ENCODE data around the gene EGFL7. TPM values are rescaled to one million over a fixed set of nuclear protein-coding genes. Genes with fewer than 3 reads are reported as not detected.

EGFL7 gene
- total and polyA plus RNA-seq, 3 donors from 2014 or later = 68.5 to 106 (median 101) TPM

DNA sequence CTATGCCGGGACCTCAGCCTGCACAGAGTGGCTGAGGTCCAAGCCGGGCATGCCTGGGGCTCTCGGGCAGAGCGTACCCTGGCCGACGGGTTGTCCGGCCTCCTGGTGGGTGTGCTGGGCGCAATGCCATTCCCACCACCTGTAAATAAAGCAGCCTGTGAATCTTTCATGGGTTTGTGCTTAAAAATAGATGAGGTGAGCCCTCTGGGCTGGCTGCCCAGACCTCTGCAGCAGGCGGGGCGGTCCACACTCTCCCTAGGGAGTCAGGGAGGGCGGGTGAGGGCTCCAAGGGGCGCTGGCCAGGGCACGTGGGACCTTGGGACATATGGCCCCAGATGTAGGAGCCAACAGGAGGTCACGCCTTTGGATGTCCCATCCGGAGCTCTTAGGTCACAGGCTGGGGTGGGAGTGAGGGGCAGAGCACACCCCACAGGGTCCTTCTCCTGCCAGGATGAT, 28.1 kb downstream of the EGFL7 start:
- Histone ChIP-seq H3K4me1 (peaks cover 16% of the 10 kb centered on the region), H3K27me3 (no peaks in the 10 kb centered on the region), H3K36me3 (ENCODE audit: low read depth, missing control alignments) (no peaks in the 10 kb centered on the region), H3K9me3 (no peaks in the 10 kb centered on the region), H3K4me3 (no peak overlapping the region), H3K27ac (no peak overlapping the region)
- 44 to 82% methylated on average over 8 to 15 of the region's 15 CpGs for WGBS, 2 donors
- TF ChIP-seq, protein P1, sequence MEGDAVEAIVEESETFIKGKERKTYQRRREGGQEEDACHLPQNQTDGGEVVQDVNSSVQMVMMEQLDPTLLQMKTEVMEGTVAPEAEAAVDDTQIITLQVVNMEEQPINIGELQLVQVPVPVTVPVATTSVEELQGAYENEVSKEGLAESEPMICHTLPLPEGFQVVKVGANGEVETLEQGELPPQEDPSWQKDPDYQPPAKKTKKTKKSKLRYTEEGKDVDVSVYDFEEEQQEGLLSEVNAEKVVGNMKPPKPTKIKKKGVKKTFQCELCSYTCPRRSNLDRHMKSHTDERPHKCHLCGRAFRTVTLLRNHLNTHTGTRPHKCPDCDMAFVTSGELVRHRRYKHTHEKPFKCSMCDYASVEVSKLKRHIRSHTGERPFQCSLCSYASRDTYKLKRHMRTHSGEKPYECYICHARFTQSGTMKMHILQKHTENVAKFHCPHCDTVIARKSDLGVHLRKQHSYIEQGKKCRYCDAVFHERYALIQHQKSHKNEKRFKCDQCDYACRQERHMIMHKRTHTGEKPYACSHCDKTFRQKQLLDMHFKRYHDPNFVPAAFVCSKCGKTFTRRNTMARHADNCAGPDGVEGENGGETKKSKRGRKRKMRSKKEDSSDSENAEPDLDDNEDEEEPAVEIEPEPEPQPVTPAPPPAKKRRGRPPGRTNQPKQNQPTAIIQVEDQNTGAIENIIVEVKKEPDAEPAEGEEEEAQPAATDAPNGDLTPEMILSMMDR (IDR thresholded peaks at IDR 0.05) = no peak
- no peak for DNase-seq
- intact Hi-C loops (cut with DNase I; ENCODE audit: low total_unique reads) = no loop called here

DNA sequence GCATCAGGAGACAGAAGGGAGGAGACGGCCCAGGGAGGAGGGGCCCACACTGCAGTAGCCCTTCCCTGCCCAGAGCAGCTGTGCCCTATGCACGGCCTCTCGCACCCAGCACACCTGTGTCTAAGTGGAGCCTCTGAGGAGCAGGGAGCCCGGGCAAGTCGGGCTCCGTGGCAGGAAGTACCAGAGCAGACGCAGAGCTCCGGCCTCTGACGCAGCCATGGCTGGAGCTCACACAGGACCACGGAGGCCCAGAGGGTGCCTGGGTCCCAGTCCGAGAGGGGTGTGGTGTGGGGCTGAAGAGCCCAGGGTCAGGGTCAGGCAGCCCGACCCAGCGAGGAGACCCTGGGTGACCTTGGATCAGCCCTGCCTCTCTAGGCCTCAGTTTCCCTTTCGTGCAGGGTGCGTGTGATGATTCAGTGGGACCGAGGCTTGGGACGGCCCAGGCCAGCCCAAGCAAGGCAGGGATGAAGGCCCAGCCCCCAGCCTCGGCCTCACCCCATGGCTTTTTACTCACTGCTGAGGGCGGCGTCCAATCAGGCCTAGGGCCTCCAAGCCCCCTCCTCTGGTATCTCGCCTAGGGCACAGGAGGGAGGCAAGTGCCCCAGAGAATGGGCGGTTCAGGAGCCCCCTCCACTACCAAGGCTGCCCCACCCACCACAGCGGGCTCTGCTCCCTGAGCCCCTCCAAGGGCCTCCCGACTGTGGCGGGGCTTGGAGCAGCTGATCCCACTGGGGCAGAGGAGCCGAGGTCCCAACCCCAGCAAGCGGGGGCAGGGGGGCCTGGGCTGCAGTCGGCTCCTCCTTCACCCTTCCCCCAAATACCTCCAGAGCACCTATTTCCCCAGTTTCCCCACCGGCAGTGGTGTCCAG, 28.8 kb downstream of the EGFL7 start:
- H3K9me3 ChIP-seq = no peaks in the 10 kb centered on the region
- 81 to 93% methylated on average over 18 to 29 of the region's 29 CpGs for WGBS, 2 donors
- H3K4me3 ChIP-seq = no peak overlapping the region
- no peaks in the 10 kb centered on the region for H3K27me3 ChIP-seq
- H3K4me1 ChIP-seq = peaks cover 8% of the 10 kb centered on the region
- no peaks in the 10 kb centered on the region for H3K36me3 ChIP-seq (ENCODE audit: low read depth, missing control alignments)
- no peak for DNase-seq
- intact Hi-C loops (cut with DNase I; ENCODE audit: low total_unique reads) = no loop called here
- TF ChIP-seq POLR2A (IDR thresholded peaks at IDR 0.05) = no peak
- TF ChIP-seq, protein P1 (IDR thresholded peaks at IDR 0.05) = no peak
- no peak overlapping the region for H3K27ac ChIP-seq

DNA sequence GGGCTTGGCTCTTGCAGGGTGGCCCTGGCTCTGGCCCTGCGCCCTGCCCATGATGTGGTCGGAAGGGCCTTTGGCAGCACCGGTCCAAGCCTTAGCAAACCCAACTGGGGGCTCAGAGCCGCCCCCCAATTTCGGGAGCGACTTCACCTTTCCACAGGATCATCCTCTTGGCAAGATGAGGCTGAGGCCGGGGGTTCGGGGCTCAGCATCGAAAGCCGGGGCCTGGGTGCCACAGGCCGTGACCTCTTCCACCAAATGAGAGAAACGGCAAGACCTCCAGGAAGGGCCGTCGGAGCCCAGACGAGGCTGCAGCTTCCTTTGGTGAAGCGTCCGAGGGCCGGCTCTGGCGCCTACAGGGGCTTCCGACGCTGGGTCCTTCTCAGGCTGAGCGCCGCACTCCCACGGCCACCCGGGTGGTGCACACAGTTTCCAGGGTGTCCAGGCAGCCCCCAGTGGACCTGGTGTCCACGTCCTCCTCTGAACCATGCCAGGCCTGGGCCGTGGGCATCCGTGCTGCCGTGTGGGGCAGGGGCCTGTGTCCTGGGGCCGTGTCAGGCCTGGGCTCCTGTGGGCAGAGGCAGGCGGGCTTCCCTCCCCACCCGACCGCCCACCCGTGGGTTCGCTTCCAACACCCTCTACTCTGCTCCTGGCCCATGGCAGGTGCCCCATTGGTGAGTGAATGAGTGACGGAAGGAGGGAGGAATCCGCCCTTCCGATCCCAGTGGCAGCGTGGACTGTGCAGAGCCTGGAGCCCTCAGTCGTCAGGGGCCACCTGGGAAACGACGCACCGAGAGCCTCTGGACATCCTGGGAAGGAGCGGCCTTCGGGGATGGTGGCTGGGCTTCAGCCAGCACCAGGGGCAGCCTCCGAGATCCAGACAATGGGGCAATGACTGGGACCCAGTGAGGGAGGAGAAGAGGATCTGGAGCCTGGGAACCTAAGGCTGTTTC, 29.7 kb downstream of the EGFL7 start:
- intact Hi-C loops (cut with DNase I; ENCODE audit: low total_unique reads) = no loop called here

DNA sequence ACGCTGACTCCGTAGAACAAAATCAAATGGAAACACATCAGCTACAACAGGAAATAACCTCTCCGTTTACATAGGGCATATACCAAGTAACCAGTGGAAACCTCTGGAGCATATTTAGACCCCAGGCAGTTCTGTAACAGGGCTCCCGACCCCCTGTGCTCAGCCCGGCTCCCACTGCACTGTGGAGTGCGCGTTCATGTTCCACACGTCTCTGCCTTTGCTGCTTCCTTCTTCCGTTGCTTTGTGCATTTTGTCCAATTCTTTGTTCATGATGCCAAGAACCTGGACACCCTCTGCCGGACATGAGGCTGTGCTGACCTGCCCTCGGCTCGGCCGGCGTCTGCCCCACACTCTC, 30.4 kb downstream of the EGFL7 start:
- no peak for DNase-seq
- no peak overlapping the region for H3K27ac ChIP-seq
- WGBS, 2 donors = 57 to 68% methylated on average over 14 of the region's 14 CpGs
- no peak overlapping the region for H3K4me3 ChIP-seq
- H3K4me1 ChIP-seq = peaks cover under 1% of the 10 kb centered on the region
- TF ChIP-seq POLR2A (IDR thresholded peaks at IDR 0.05) = no peak
- TF ChIP-seq, protein P1 (IDR thresholded peaks at IDR 0.05) = no peak
- H3K36me3 ChIP-seq (ENCODE audit: low read depth, missing control alignments) = no peaks in the 10 kb centered on the region
- no peaks in the 10 kb centered on the region for H3K9me3 ChIP-seq
- intact Hi-C loops (cut with DNase I; ENCODE audit: low total_unique reads) = no loop called here
- no peaks in the 10 kb centered on the region for H3K27me3 ChIP-seq

More for the DNA sequence above, 29.7 kb downstream of the EGFL7 start:
- Histone ChIP-seq H3K27ac (no peak overlapping the region), H3K9me3 (no peaks in the 10 kb centered on the region), H3K4me3 (no peak overlapping the region), H3K27me3 (no peaks in the 10 kb centered on the region), H3K4me1 (peaks cover 6% of the 10 kb centered on the region), H3K36me3 (ENCODE audit: low read depth, missing control alignments) (no peaks in the 10 kb centered on the region)
- WGBS, 2 donors = 89 to 90% methylated on average over 28 to 46 of the region's 46 CpGs
- no peak for DNase-seq
- no peak for TF ChIP-seq POLR2A (IDR thresholded peaks at IDR 0.05)
- TF ChIP-seq, protein P1 (IDR thresholded peaks at IDR 0.05) = no peak
